GM23248 (cell line): Measurements from ENCODE around the gene SLMAP.

Source experiments
- EZH2 ChIP-seq: fragments of 200-600 bp; sonication (generic); IDR thresholded peaks from 2 replicates; pipeline ENCODE4 v1.6.1; 2018; ENCODE audit warnings: antibody characterized with exemption, mild to moderate bottlenecking; ENCODE audit not compliant: insufficient read depth, poor library complexity, severe bottlenecking
- EZH2phosphoT487 ChIP-seq: fragments of 200-600 bp; sonication (generic); IDR thresholded peaks from 2 replicates; pipeline ENCODE4 v1.6.1; 2018; ENCODE audit warnings: antibody characterized with exemption, moderate library complexity, mild to moderate bottlenecking, low read depth; ENCODE audit not compliant: insufficient read depth

DNA sequence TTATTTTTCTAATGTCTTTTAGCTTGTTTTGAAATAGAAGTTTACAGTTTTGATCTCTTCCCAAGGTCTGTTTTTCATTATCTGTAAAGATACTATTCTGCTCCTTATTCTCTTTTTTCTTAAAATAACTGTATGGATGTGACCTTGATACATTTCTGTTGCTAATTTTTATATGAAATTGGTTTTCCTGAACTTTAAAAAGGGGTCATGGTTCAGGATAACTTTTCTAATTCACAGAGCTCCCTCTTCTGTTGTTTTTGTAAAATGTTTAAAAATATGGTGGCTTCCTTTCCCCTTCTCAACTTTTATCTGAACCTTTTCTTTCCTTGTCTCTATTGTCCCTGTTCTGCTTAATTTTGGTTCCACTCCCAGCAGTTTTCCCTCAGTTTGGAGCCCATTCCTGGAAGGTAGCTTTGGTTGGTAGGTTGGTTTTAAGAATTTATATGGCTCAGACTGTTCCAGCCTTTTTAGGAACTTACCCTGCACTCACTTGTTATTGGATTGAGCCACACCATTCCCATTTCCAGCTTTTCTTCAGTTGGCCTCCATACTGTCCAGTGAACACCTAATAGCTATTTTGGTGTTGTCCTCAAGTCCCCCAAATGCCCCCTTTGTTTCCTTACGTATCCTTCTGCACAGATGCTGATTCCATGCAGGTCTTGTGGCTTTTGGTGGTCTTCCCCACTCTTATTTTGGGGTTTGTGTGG, 70.3 kb downstream of the SLMAP start:
- no peak for TF ChIP-seq EZH2
- TF ChIP-seq EZH2phosphoT487: no peak
